Measurements from ENCODE around the gene MACO1. TPM values are rescaled to one million over a fixed set of nuclear protein-coding genes. Genes with fewer than 3 reads are reported as not detected.

MACO1 gene
- total and polyA plus RNA-seq, 2 of the 8 experiments (the other 6 are each of a cell fraction or from before 2014, with no cell fraction given) = 3.5 to 15.1 TPM

- H4K91ac ChIP-seq (replicated peaks; ENCODE audit: insufficient read length, low read length) = peak overlapping the region; percentile 26
- peak overlapping the region; percentile 75; the same call in 1 of the 2 replicates for H2BK5ac ChIP-seq (ENCODE audit: low read depth, low read length)
- H2BK120ac ChIP-seq (replicated peaks; ENCODE audit: low read depth, low read length) = no peak overlapping the region
- no peak overlapping the region for H3K23ac ChIP-seq (ENCODE audit: insufficient read length)
- no peak overlapping the region for H4K8ac ChIP-seq (ENCODE audit: extremely low read depth, insufficient read depth, low read length)
- H3K79me2 ChIP-seq (ENCODE audit: control insufficient read depth in 1 of 2, insufficient read depth in 2 of 2, low read length in 2 of 2) = no peaks in the 10 kb centered on the region
- peak overlapping the region; percentile 6; the same call in 1 of the 2 replicates for H2BK12ac ChIP-seq (ENCODE audit: low read depth, low read length)
- CTCF ChIA-PET (ENCODE audit: partially characterized antibody) = interaction anchor here (0.7 to 5.9 kb wide), 12 partner anchors 11 to 273 kb away, joined by 3 to 28 read pairs (median 6); no protein-coding TSS in a partner anchor
- no peaks in the 10 kb centered on the region for H3K27me3 ChIP-seq (replicated peaks in 1 of 4; ENCODE audit: control insufficient read depth in 3 of 4, extremely low read depth in 1 of 4, insufficient read depth in 3 of 4, low read length in 3 of 4)
- H2BK20ac ChIP-seq (ENCODE audit: low read length) = peak overlapping the region; percentile 75; the same call in 1 of the 2 replicates
- H3K4me1 ChIP-seq (replicated peaks in 1 of 4; ENCODE audit: control insufficient read depth in 3 of 4, insufficient read depth in 4 of 4, low read length in 3 of 4) = peaks cover 0 to 9% (median 4%) of the 10 kb centered on the region in 4 experiments; a peak in 5 of 7 replicates
- H3K9me3 ChIP-seq (ENCODE audit: insufficient read depth in 2 of 2, low read depth in 1 of 2, low read length in 1 of 2) = no peaks in the 10 kb centered on the region
- FAIRE-seq = no peak
- no peaks in the 10 kb centered on the region for H3K23me2 ChIP-seq (ENCODE audit: low read depth, low read length)
- no peak overlapping the region for H3K4ac ChIP-seq (replicated peaks; ENCODE audit: insufficient read length, low read depth, low read length)
- no peak overlapping the region for H4K5ac ChIP-seq (ENCODE audit: insufficient read length, low read depth, low read length)
- H3K9ac ChIP-seq (replicated peaks in 1 of 4; ENCODE audit: extremely low read depth in 1 of 4, low read depth in 3 of 4, low read length in 3 of 4) = no peak overlapping the region
- H2AFZ ChIP-seq (ENCODE audit: low read length) = peak overlapping the region; percentile 43; the same call in 1 of the 2 replicates
- peak overlapping the region; percentile 48 for H3K18ac ChIP-seq (ENCODE audit: extremely low read depth, low read length)
- H3K14ac ChIP-seq (ENCODE audit: insufficient read length) = no peak overlapping the region
- H2BK15ac ChIP-seq (ENCODE audit: low read length) = 0 out of 2 replicates have a peak overlapping the region, but pooled peaks have one; percentile 37
- no peak overlapping the region for H3K27ac ChIP-seq (ENCODE audit: low read depth, low read length)
- 59% methylated on average over 7 of the region's 7 CpGs; no CpG with 5 or more reads in 1 of the 2 experiments for WGBS, 2 experiments (ENCODE audit: extremely low coverage in 1 of 2, insufficient coverage in 1 of 2, insufficient read length in 1 of 2, insufficient replicate concordance in 2 of 2, low coverage in 1 of 2, low lambda C conversion rate in 2 of 2, missing lambda C conversion rate in 1 of 2)
- no peaks in the 10 kb centered on the region for H3K36me3 ChIP-seq (ENCODE audit: control insufficient read depth in 2 of 4, insufficient read depth in 4 of 4, low read length in 3 of 4)
- POLR2A ChIA-PET (ENCODE audit: partially characterized antibody) = interaction anchor here (0.7 to 1.6 kb wide), 3 partner anchors 277 to 305 kb away, joined by 3 to 4 read pairs (median 4); partner anchors contain the start of genes MTFR1L and SYF2
- no peak for DNase-seq (ENCODE audit: low read depth in 1 of 2, low spot score in 2 of 2)
- H3K4me2 ChIP-seq (ENCODE audit: insufficient read depth in 1 of 2, low read depth in 2 of 2, low read length in 2 of 2) = no peak overlapping the region; a peak in 1 of 4 replicates
- H3K79me1 ChIP-seq (ENCODE audit: low read depth, low read length) = no peaks in the 10 kb centered on the region; the same call in 1 of the 2 replicates
- H2AK5ac ChIP-seq (ENCODE audit: low read depth, low read length) = no peak overlapping the region
- H3K56ac ChIP-seq (replicated peaks; ENCODE audit: insufficient read length, low read depth, low read length) = no peak overlapping the region
- H3K4me3 ChIP-seq (ENCODE audit: extremely low read depth in 1 of 4, insufficient read depth in 2 of 4, low read depth in 3 of 4, low read length in 4 of 4) = no peak overlapping the region
- H4K20me1 ChIP-seq (replicated peaks in 1 of 2; ENCODE audit: control insufficient read depth in 1 of 2, insufficient read depth in 2 of 2, low read length in 2 of 2) = no peaks in the 10 kb centered on the region
- TF ChIP-seq EZH2 (IDR thresholded peaks at IDR 0.05; ENCODE audit: low read depth, low read length, severe bottlenecking) = no peak
- no peak for TF ChIP-seq TAF7 (optimal IDR thresholded peaks at IDR 0.05; ENCODE audit: borderline replicate concordance, low read depth, low read length)
- no peak for TF ChIP-seq ASH2L (IDR thresholded peaks at IDR 0.05; ENCODE audit: low read length)
- no peak for TF ChIP-seq RFX5 (IDR thresholded peaks at IDR 0.05; ENCODE audit: borderline replicate concordance, low read depth, low read length)
- no peak for TF ChIP-seq TCF12 (IDR thresholded peaks at IDR 0.05; ENCODE audit: low read depth, low read length)
- no peak for TF ChIP-seq NANOG (IDR thresholded peaks at IDR 0.05; ENCODE audit: insufficient read depth, low read depth, low read length, poor library complexity, severe bottlenecking)
- TF ChIP-seq SP4 (IDR thresholded peaks at IDR 0.05; ENCODE audit: low read length) = no peak
- TF ChIP-seq YY1 (IDR thresholded peaks at IDR 0.05; ENCODE audit: low read depth, low read length) = no peak
- no peak for TF ChIP-seq GABPA (IDR thresholded peaks at IDR 0.05; ENCODE audit: borderline replicate concordance, insufficient read depth, low read length)
- TF ChIP-seq E2F6 (IDR thresholded peaks at IDR 0.05) = no peak
These were observed 106.6 kb downstream of the MACO1 start for GRCh38 chr1:25537153-25537831.
